Transverse colon (tissue), 4 donors: Measurements from ENCODE around the gene IL1A.

Source experiments
- EP300 ChIP-seq: sonication (generic); formaldehyde crosslinking; IDR thresholded peaks from one replicate; pipeline ENCODE4 v1.6.1; 2017; ENCODE audit warnings: antibody characterized with exemption, low read depth
- POLR2A ChIP-seq: fragments of 450-650 bp; IDR thresholded peaks from one replicate; pipeline ENCODE4 v1.6.1; 2016; ENCODE audit warnings: antibody characterized with exemption, mild to moderate bottlenecking, moderate library complexity
- POLR2AphosphoS5 ChIP-seq, 3 donors: sonication (generic); formaldehyde crosslinking; IDR thresholded peaks; one replicate each; pipeline ENCODE4 v1.6.1; 2016; ENCODE audit warnings: antibody characterized with exemption in 3 of 3
- TF ChIP-seq, protein P1 (sequence below), 5 experiments: fragments of 200-600 bp in 3 of 5; fragments of 450-650 bp in 2 of 5; sonication (generic) in 3 of 5; IDR thresholded peaks; 1 replicate in 2 of 5; 2 replicates in 3 of 5; pipeline ENCODE4 v1.5.1; 2016 to 2017; ENCODE audit warnings: antibody characterized with exemption in 5 of 5, inconsistent platforms in 3 of 5, mild to moderate bottlenecking in 2 of 5, moderate library complexity in 1 of 5

DNA sequence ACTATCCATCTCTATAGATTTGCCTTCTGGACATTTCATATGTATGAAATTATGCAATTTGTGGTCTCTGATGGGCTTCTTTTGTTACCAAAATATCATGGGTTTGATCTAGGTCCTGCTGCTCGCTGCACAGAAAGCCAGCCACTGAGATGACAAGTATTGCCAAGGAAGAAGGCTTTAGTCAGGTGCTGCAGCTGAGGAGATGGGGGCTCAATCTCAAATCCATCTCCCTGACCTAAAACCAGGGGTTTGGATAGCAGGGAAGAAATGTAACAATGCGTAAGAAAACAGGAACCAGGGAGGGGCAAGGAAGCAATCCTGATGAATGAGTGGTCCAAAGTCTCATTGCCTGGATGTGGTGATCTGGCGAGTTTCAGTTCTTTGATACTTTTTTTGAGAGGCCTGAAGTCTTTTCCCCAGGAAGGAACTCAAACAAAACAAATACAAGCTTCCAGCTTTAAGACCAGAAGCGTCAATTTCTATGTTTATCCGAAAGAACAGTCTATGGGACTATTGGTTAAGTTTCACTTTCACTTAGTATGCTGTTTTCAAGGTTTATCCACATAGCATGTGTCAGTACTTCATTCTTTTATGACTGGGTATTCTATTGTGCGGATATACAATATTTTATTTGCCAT lies 16.5 kb downstream of the IL1A start:
- no peak for TF ChIP-seq POLR2AphosphoS5 (IDR thresholded peaks at IDR 0.05)
- TF ChIP-seq, protein P1, sequence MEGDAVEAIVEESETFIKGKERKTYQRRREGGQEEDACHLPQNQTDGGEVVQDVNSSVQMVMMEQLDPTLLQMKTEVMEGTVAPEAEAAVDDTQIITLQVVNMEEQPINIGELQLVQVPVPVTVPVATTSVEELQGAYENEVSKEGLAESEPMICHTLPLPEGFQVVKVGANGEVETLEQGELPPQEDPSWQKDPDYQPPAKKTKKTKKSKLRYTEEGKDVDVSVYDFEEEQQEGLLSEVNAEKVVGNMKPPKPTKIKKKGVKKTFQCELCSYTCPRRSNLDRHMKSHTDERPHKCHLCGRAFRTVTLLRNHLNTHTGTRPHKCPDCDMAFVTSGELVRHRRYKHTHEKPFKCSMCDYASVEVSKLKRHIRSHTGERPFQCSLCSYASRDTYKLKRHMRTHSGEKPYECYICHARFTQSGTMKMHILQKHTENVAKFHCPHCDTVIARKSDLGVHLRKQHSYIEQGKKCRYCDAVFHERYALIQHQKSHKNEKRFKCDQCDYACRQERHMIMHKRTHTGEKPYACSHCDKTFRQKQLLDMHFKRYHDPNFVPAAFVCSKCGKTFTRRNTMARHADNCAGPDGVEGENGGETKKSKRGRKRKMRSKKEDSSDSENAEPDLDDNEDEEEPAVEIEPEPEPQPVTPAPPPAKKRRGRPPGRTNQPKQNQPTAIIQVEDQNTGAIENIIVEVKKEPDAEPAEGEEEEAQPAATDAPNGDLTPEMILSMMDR (IDR thresholded peaks at IDR 0.05): no peak
- no peak for TF ChIP-seq POLR2A
- TF ChIP-seq EP300: no peak
